ENCODE results near the gene CEP170. TPM values are rescaled to one million over a fixed set of nuclear protein-coding genes. Genes with fewer than 3 reads are reported as not detected.

CEP170 gene
- polyA plus RNA-seq, 3 donors, result 13.7 to 44.5 (median 17.4) TPM

DNA sequence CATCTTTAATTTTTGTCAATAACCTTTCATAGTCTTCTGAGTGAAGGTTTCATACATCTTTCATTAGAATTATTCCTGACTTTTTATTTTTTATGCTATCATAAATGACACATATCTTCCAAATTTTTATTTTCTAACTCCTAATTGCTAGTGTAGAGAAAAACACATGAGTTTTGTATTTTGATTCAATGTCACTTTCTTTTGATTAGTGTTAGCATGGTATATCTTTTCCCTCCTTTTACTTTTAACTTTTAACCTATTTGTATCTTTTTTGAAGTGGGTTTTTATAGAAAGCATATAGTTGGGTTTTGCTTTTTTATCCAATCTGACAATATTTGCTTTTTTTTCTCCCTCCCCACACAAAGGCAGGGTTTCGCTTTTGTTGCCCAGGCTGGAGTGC is 44.0 kb upstream of the CEP170 start:
- Histone ChIP-seq H3K9me3 (replicated peaks in 1 of 2; ENCODE audit: control insufficient read depth in 1 of 2, insufficient read depth in 1 of 2, low read length in 2 of 2) (peaks cover 3 to 7% of the 10 kb centered on the region in 2 donors), H3K27ac (ENCODE audit: low read depth in 1 of 2, low read length in 2 of 2) (no peak overlapping the region), H3K4me3 (replicated peaks in 1 of 3; ENCODE audit: low read depth in 2 of 3, low read length in 3 of 3) (no peak overlapping the region), H2AFZ (ENCODE audit: insufficient read depth, low read depth, low read length, poor library complexity, severe bottlenecking) (no peak overlapping the region), H4K20me1 (ENCODE audit: insufficient read depth, low read length) (no peaks in the 10 kb centered on the region), H3K79me2 (ENCODE audit: insufficient read depth, low read length) (no peaks in the 10 kb centered on the region), H3K36me3 (replicated peaks in 1 of 2; ENCODE audit: control insufficient read depth in 1 of 2, insufficient read depth in 2 of 2, low read length in 2 of 2) (peaks cover 15 to 55% of the 10 kb centered on the region in 2 donors), H3K4me2 (replicated peaks; ENCODE audit: extremely low read depth, low read length, poor library complexity, severe bottlenecking) (no peak overlapping the region), H3K9ac (ENCODE audit: insufficient read depth, low read length, poor library complexity, severe bottlenecking) (no peak overlapping the region), H3K4me1 (ENCODE audit: control insufficient read depth in 1 of 2, insufficient read depth in 2 of 2, low read length in 2 of 2) (no peaks in the 10 kb centered on the region), H3K27me3 (ENCODE audit: control insufficient read depth in 2 of 2, insufficient read depth in 2 of 2, low read length in 2 of 2) (no peaks in the 10 kb centered on the region)
- peaks cover 0 to 1% (median 0%) of the 10 kb centered on the region in 3 donors for H3K27me3 Mint-ChIP-seq (ENCODE audit: low read depth in 3 of 3)
- H3K4me1 Mint-ChIP-seq, result no peaks in the 10 kb centered on the region
- TF ChIP-seq, protein P1, sequence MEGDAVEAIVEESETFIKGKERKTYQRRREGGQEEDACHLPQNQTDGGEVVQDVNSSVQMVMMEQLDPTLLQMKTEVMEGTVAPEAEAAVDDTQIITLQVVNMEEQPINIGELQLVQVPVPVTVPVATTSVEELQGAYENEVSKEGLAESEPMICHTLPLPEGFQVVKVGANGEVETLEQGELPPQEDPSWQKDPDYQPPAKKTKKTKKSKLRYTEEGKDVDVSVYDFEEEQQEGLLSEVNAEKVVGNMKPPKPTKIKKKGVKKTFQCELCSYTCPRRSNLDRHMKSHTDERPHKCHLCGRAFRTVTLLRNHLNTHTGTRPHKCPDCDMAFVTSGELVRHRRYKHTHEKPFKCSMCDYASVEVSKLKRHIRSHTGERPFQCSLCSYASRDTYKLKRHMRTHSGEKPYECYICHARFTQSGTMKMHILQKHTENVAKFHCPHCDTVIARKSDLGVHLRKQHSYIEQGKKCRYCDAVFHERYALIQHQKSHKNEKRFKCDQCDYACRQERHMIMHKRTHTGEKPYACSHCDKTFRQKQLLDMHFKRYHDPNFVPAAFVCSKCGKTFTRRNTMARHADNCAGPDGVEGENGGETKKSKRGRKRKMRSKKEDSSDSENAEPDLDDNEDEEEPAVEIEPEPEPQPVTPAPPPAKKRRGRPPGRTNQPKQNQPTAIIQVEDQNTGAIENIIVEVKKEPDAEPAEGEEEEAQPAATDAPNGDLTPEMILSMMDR (IDR thresholded peaks at IDR 0.05), result no peak
- no peak overlapping the region for H3K4me3 Mint-ChIP-seq
- intact Hi-C loops (cut with micrococcal nuclease), result no loop called here
- WGBS (ENCODE audit: insufficient coverage), result no CpG with 5 or more reads among the region's 1 CpG
- DNase-seq, result no peak
- peaks cover 52 to 60% of the 10 kb centered on the region in 2 donors for H3K36me3 Mint-ChIP-seq
- H3K9me3 Mint-ChIP-seq, result peaks cover 2 to 17% (median 13%) of the 10 kb centered on the region in 7 donors
- H3K27ac Mint-ChIP-seq, result no peak overlapping the region

DNA sequence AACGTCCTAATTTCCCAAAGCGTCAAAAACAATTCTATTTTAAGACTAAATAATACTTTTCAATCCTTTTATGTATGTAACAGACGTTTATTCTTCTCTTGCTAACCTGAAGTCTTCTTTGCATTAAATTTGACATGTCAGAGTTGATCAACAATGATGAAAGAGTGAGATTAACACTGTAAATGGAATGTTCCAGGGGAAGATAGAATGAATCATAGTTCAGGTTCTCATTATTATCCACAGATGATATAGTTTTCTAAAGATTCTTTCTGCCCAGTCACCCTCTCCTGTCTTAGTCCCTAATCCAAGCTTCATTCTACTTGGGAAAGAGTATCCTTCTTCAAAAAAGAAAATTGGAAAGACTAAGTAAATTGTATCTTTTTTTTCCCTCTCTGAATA is 39.6 kb upstream of the CEP170 start:
- intact Hi-C loops (cut with micrococcal nuclease), result no loop called here
- Mint-ChIP-seq H3K36me3 (peaks cover 66 to 77% of the 10 kb centered on the region in 2 donors), H3K4me3 (no peak overlapping the region), H3K9me3 (peaks cover 11 to 18% (median 16%) of the 10 kb centered on the region in 7 donors), H3K27me3 (ENCODE audit: low read depth in 3 of 3) (peaks cover 0 to under 1% (median 0%) of the 10 kb centered on the region in 3 donors), H3K4me1 (no peaks in the 10 kb centered on the region), H3K27ac (peak overlapping the region in 2 of 7 donors; percentile 1 to 61)
- Histone ChIP-seq H4K20me1 (ENCODE audit: insufficient read depth, low read length) (no peaks in the 10 kb centered on the region), H3K4me3 (replicated peaks in 1 of 3; ENCODE audit: low read depth in 2 of 3, low read length in 3 of 3) (no peak overlapping the region), H2AFZ (ENCODE audit: insufficient read depth, low read depth, low read length, poor library complexity, severe bottlenecking) (no peak overlapping the region), H3K27ac (ENCODE audit: low read depth in 1 of 2, low read length in 2 of 2) (no peak overlapping the region), H3K9me3 (replicated peaks in 1 of 2; ENCODE audit: control insufficient read depth in 1 of 2, insufficient read depth in 1 of 2, low read length in 2 of 2) (peaks cover 3 to 14% of the 10 kb centered on the region in 2 donors), H3K4me1 (ENCODE audit: control insufficient read depth in 1 of 2, insufficient read depth in 2 of 2, low read length in 2 of 2) (no peaks in the 10 kb centered on the region), H3K27me3 (ENCODE audit: control insufficient read depth in 2 of 2, insufficient read depth in 2 of 2, low read length in 2 of 2) (no peaks in the 10 kb centered on the region), H3K9ac (ENCODE audit: insufficient read depth, low read length, poor library complexity, severe bottlenecking) (no peak overlapping the region), H3K79me2 (ENCODE audit: insufficient read depth, low read length) (peaks cover 19% of the 10 kb centered on the region), H3K36me3 (replicated peaks in 1 of 2; ENCODE audit: control insufficient read depth in 1 of 2, insufficient read depth in 2 of 2, low read length in 2 of 2) (peaks cover 19 to 77% of the 10 kb centered on the region in 2 donors), H3K4me2 (replicated peaks; ENCODE audit: extremely low read depth, low read length, poor library complexity, severe bottlenecking) (no peak overlapping the region)
- no peak for DNase-seq
- TF ChIP-seq, protein P1 (IDR thresholded peaks at IDR 0.05), result no peak
- WGBS (ENCODE audit: insufficient coverage), result no CpG with 5 or more reads among the region's 3 CpGs
